ENCODE data around the gene NOL11. TPM values are rescaled to one million over a fixed set of nuclear protein-coding genes. Genes with fewer than 3 reads are reported as not detected.

Gene NOL11
- total and polyA plus RNA-seq, 2 of the 8 experiments (the other 6 are each of a cell fraction or from before 2014, with no cell fraction given): 58.0 to 97.2 TPM

DNA sequence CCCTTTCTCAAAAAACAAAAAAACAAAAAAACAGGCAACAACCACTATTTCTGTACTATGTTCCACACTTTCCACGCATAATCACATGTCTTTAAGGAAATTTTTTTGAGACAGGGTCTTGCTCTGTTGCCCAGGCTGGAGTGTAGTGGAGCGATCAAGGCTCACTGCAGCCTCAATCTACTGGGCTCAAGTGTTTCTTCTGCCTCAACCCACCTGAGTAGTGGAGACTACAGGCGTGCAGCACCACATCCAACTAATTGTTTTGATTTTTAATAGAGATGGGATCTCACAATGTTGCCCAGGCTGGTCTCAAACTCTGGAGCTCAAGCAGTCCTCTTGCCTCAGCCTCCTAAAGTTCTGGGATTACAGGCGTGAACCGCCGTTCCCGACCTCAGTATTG lies 54.9 kb downstream of the NOL11 start:
- no peak overlapping the region for H2AFZ ChIP-seq (ENCODE audit: low read length)

More for the DNA sequence above, 54.9 kb downstream of the NOL11 start:
- Histone ChIP-seq H3K56ac (replicated peaks; ENCODE audit: insufficient read length, low read depth, low read length) (no peak overlapping the region), H4K8ac (ENCODE audit: extremely low read depth, insufficient read depth, low read length) (no peak overlapping the region), H2BK20ac (ENCODE audit: low read length) (peak overlapping the region; percentile 62; the same call in 1 of the 2 replicates), H3K27me3 (replicated peaks in 1 of 4; ENCODE audit: control insufficient read depth in 3 of 4, extremely low read depth in 1 of 4, insufficient read depth in 3 of 4, low read length in 3 of 4) (no peaks in the 10 kb centered on the region), H3K9ac (replicated peaks in 1 of 4; ENCODE audit: extremely low read depth in 1 of 4, low read depth in 3 of 4, low read length in 3 of 4) (no peak overlapping the region), H2AK5ac (ENCODE audit: low read depth, low read length) (no peak overlapping the region), H3K79me1 (ENCODE audit: low read depth, low read length) (no peaks in the 10 kb centered on the region), H2BK15ac (ENCODE audit: low read length) (no peak overlapping the region), H4K91ac (replicated peaks; ENCODE audit: insufficient read length, low read length) (no peak overlapping the region), H4K20me1 (replicated peaks in 1 of 2; ENCODE audit: control insufficient read depth in 1 of 2, insufficient read depth in 2 of 2, low read length in 2 of 2) (no peaks in the 10 kb centered on the region), H3K9me3 (ENCODE audit: insufficient read depth in 2 of 2, low read depth in 1 of 2, low read length in 1 of 2) (no peaks in the 10 kb centered on the region), H3K4ac (replicated peaks; ENCODE audit: insufficient read length, low read depth, low read length) (no peak overlapping the region), H3K27ac (ENCODE audit: low read depth, low read length) (no peak overlapping the region), H2BK5ac (ENCODE audit: low read depth, low read length) (no peak overlapping the region), H3K36me3 (ENCODE audit: control insufficient read depth in 2 of 4, insufficient read depth in 4 of 4, low read length in 3 of 4) (no peaks in the 10 kb centered on the region), H3K4me1 (replicated peaks in 1 of 4; ENCODE audit: control insufficient read depth in 3 of 4, insufficient read depth in 4 of 4, low read length in 3 of 4) (no peaks in the 10 kb centered on the region), H3K79me2 (ENCODE audit: control insufficient read depth in 1 of 2, insufficient read depth in 2 of 2, low read length in 2 of 2) (no peaks in the 10 kb centered on the region), H3K4me2 (ENCODE audit: insufficient read depth in 1 of 2, low read depth in 2 of 2, low read length in 2 of 2) (no peak overlapping the region), H3K23ac (ENCODE audit: insufficient read length) (no peak overlapping the region), H4K5ac (ENCODE audit: insufficient read length, low read depth, low read length) (no peak overlapping the region), H3K18ac (ENCODE audit: extremely low read depth, low read length) (no peak overlapping the region), H3K23me2 (ENCODE audit: low read depth, low read length) (no peaks in the 10 kb centered on the region), H2BK120ac (replicated peaks; ENCODE audit: low read depth, low read length) (no peak overlapping the region), H3K14ac (ENCODE audit: insufficient read length) (no peak overlapping the region), H2BK12ac (ENCODE audit: low read depth, low read length) (no peak overlapping the region), H3K4me3 (ENCODE audit: extremely low read depth in 1 of 4, insufficient read depth in 2 of 4, low read depth in 3 of 4, low read length in 4 of 4) (no peak overlapping the region)
- TF ChIP-seq KDM5A (IDR thresholded peaks at IDR 0.05; ENCODE audit: low read length) (no peak), KDM1A (IDR thresholded peaks at IDR 0.05; ENCODE audit: borderline replicate concordance, low read length) (peak; percentile 58; the same call in 1 of the 2 replicates)
- ChIA-PET POLR2A (ENCODE audit: partially characterized antibody) (interaction anchor here (1.1 kb wide), 1 partner anchor 55 kb away, joined by 3 read pairs; the partner anchor contains the start of gene NOL11), CTCF (ENCODE audit: partially characterized antibody) (interaction anchor here (1.2 to 1.7 kb wide), 2 partner anchors 13 to 37 kb away, joined by 3 read pairs; no protein-coding TSS in a partner anchor)
- no peak for FAIRE-seq
- no peak for DNase-seq (ENCODE audit: low read depth in 1 of 2, low spot score in 2 of 2)
- WGBS, 2 experiments (ENCODE audit: extremely low coverage in 1 of 2, insufficient coverage in 1 of 2, insufficient read length in 1 of 2, insufficient replicate concordance in 2 of 2, low coverage in 1 of 2, low lambda C conversion rate in 2 of 2, missing lambda C conversion rate in 1 of 2): 90% methylated on average over 7 of the region's 7 CpGs; no CpG with 5 or more reads in 1 of the 2 experiments
